K562 (cell line): Measurements from ENCODE around the gene GBF1. TPM values are rescaled to one million over a fixed set of nuclear protein-coding genes. Genes with fewer than 3 reads are reported as not detected.

Experiments used
- BHLHE40 ChIP-seq: IDR thresholded peaks from 2 replicates; pipeline ENCODE4 v1.6.1; 2011; ENCODE audit warnings: low read length, improper control_type of control experiment
- CHD2 ChIP-seq: IDR thresholded peaks from 2 replicates; pipeline ENCODE4 v1.6.1; 2011; ENCODE audit warnings: low read depth, low read length
- DDX20 ChIP-seq: fragments of 450-650 bp; IDR thresholded peaks from 2 replicates; pipeline ENCODE4 v1.6.1; 2016; ENCODE audit warnings: missing genetic modification characterization, low read depth, mild to moderate bottlenecking, missing compliant biosample characterization, moderate library complexity
- DMBX1 ChIP-seq: fragments of 250-450 bp; sonication (Bioruptor Pico); IDR thresholded peaks from 2 replicates; pipeline ENCODE4 v1.8.0; 2022; ENCODE audit warnings: inconsistent platforms, mild to moderate bottlenecking, moderate library complexity, borderline replicate concordance
- DNMT1 ChIP-seq: fragments of 450-650 bp; IDR thresholded peaks from 2 replicates; pipeline ENCODE4 v1.6.1; 2016; ENCODE audit warnings: antibody characterized with exemption, mild to moderate bottlenecking
- E2F3 ChIP-seq: fragments of 250-450 bp; sonication (Bioruptor Pico); IDR thresholded peaks from 2 replicates; pipeline ENCODE4 v1.4.0; 2020; ENCODE audit warnings: mild to moderate bottlenecking
- EGR1 ChIP-seq: fragments of 450-650 bp; conservative IDR thresholded peaks from 2 replicates; pipeline ENCODE4 v1.6.1; 2017; ENCODE audit warnings: mild to moderate bottlenecking
- ETS2 ChIP-seq: IDR thresholded peaks from 2 replicates; pipeline ENCODE4 v1.6.1; 2016; ENCODE audit warnings: borderline replicate concordance, missing genetic modification characterization, mild to moderate bottlenecking, moderate library complexity, missing compliant biosample characterization; ENCODE audit not compliant: poor library complexity, severe bottlenecking
- FOXP1 ChIP-seq: sonication (generic); formaldehyde crosslinking; IDR thresholded peaks from 2 replicates; pipeline ENCODE4 v1.8.0; 2022; ENCODE audit warnings: mild to moderate bottlenecking, missing genetic modification reagents
- HIVEP1 ChIP-seq: fragments of 250-450 bp; sonication (Bioruptor Pico); IDR thresholded peaks from 2 replicates; pipeline ENCODE4 v1.4.0; 2020; ENCODE audit warnings: mild to moderate bottlenecking
- KLF10 ChIP-seq: fragments of 250-450 bp; sonication (Bioruptor Pico); IDR thresholded peaks from 2 replicates; pipeline ENCODE4 v1.6.1; 2021; ENCODE audit warnings: matching md5 sums
- NBN ChIP-seq: fragments of 450-650 bp; IDR thresholded peaks from 2 replicates; pipeline ENCODE4 v1.6.1; 2016; ENCODE audit warnings: low read depth, mild to moderate bottlenecking
- POLR2AphosphoS5 ChIP-seq: IDR thresholded peaks from 2 replicates; pipeline ENCODE4 v1.6.1; 2011; ENCODE audit warnings: mild to moderate bottlenecking, low read depth, low read length, moderate library complexity; ENCODE audit not compliant: control insufficient read depth, insufficient read depth
- RB1 ChIP-seq: fragments of 450-650 bp; IDR thresholded peaks from 2 replicates; pipeline ENCODE4 v1.6.1; 2017; ENCODE audit warnings: low read depth, mild to moderate bottlenecking
- SREBF2 ChIP-seq: sonication (generic); formaldehyde crosslinking; IDR thresholded peaks from 2 replicates; pipeline ENCODE4 v1.4.0; 2020; ENCODE audit warnings: mild to moderate bottlenecking, missing genetic modification reagents
- TAF15 ChIP-seq: fragments of 200-400 bp; formaldehyde crosslinking; IDR thresholded peaks from 2 replicates; pipeline ENCODE4 v1.6.1; 2017; ENCODE audit warnings: mild to moderate bottlenecking, low read depth, low read length, moderate library complexity
- ZBTB11 ChIP-seq, 3 experiments: fragments of 200-800 bp in 1 of 3; fragments of 250-450 bp in 1 of 3; fragments of 450-650 bp in 1 of 3; sonication (Bioruptor Pico) in 1 of 3; sonication (Bioruptor generic) in 1 of 3; formaldehyde crosslinking in 1 of 3; IDR thresholded peaks; 2 replicates each; pipeline versions ENCODE4 v1.6.1 to v1.8.0; 2016 to 2022; ENCODE audit warnings: mild to moderate bottlenecking in 2 of 3, missing genetic modification characterization in 2 of 3, missing compliant biosample characterization in 1 of 3, moderate library complexity in 1 of 3
- ZFP1 ChIP-seq: fragments of 450-650 bp; formaldehyde crosslinking; IDR thresholded peaks from 2 replicates; pipeline ENCODE4 v1.4.0; 2020; ENCODE audit warnings: mild to moderate bottlenecking, mixed read lengths
- ZHX1 ChIP-seq: fragments of 150-350 bp; conservative IDR thresholded peaks from 2 replicates; pipeline ENCODE4 v1.6.1; 2014; ENCODE audit warnings: low read length
- ZKSCAN3 ChIP-seq: fragments of 250-450 bp; sonication (Bioruptor Pico); IDR thresholded peaks from 2 replicates; pipeline ENCODE4 v1.4.0; 2020
- ZNF740 ChIP-seq, 3 experiments: fragments of 200-800 bp in 1 of 3; sonication (Bioruptor generic) in 1 of 3; sonication (generic) in 1 of 3; formaldehyde crosslinking in 1 of 3; IDR thresholded peaks; 2 replicates each; pipeline versions ENCODE4 v1.6.1 to v1.8.0; 2016 to 2022; ENCODE audit warnings: mild to moderate bottlenecking in 2 of 3, missing compliant biosample characterization in 2 of 3, missing genetic modification characterization in 2 of 3, missing genetic modification reagents in 1 of 3
- polyA plus RNA-seq, 8 experiments: library from polyadenylated mRNA; depleted of rRNA in 4 of 8; stranded (reverse) in 5 of 8; unstranded in 3 of 8; fragments of >200 nt; fragmentation: Nextera tagmentation in 2 of 8; fragmentation: Illumina TruSeq in 1 of 8; extraction: Ambion mirVana in 2 of 8; extraction: Trizol in 1 of 8; gene quantifications; 2 replicates each; pipeline versions ENCODE4 v1.2.1 to v1.2.3, GENCODE V29; 2011 to 2014; ENCODE audit warnings: inconsistent platforms in 1 of 8, missing spikeins in 1 of 8
- total RNA-seq, 7 experiments: library from RNA; depleted of rRNA in 6 of 7; stranded (reverse); fragments of >200 nt in 6 of 7; fragmentation: Illumina TruSeq in 2 of 7; extraction: Trizol in 2 of 7; gene quantifications; 2 replicates each; pipeline versions ENCODE4 v1.2.1 to v1.2.3, GENCODE V29; 2011 to 2021; ENCODE audit warnings: low replicate concordance in 1 of 7

Gene GBF1
- total and polyA plus RNA-seq, 9 of the 15 experiments (the other 6 are each of a cell fraction or from before 2014, with no cell fraction given): 0.69 to 28.0 (median 10.3) TPM

- no peak for TF ChIP-seq ZNF740 (CRISPR knock-in tag; IDR thresholded peaks at IDR 0.05)
- TF ChIP-seq ZNF740 (tag; IDR thresholded peaks at IDR 0.05): no peak; a peak in 1 of 4 replicates
- peak; percentile 97 for TF ChIP-seq HIVEP1 (CRISPR knock-in tag)
- TF ChIP-seq ZBTB11 (CRISPR knock-in tag; IDR thresholded peaks at IDR 0.05): peak in 1 of 3 experiments; percentile 77; a peak in 3 of 6 replicates
- peak; percentile 57 for TF ChIP-seq RB1
- TF ChIP-seq ZFP1 (CRISPR knock-in tag): no peak
- no peak for TF ChIP-seq SREBF2
- TF ChIP-seq BHLHE40: no peak
- TF ChIP-seq EGR1: no peak
- TF ChIP-seq DDX20 (tag): no peak
- TF ChIP-seq KLF10 (CRISPR knock-in tag): no peak
- no peak for TF ChIP-seq POLR2AphosphoS5
- no peak for TF ChIP-seq TAF15
- no peak for TF ChIP-seq E2F3 (CRISPR knock-in tag)
- TF ChIP-seq FOXP1 (CRISPR knock-in tag): no peak
- TF ChIP-seq DNMT1: no peak
- TF ChIP-seq DMBX1 (CRISPR knock-in tag): no peak
- no peak for TF ChIP-seq ZKSCAN3
- no peak for TF ChIP-seq ZHX1
- no peak for TF ChIP-seq ETS2 (tag)
- TF ChIP-seq NBN: 0 out of 2 replicates have a peak, but pooled peaks have one; percentile 50
- no peak for TF ChIP-seq CHD2
These were observed 148.9 kb downstream of the GBF1 start (continued) for GRCh38 chr10:102394079-102394800.
